Stomach (tissue), 9 donors: ENCODE data around the gene GANAB. TPM values are rescaled to one million over a fixed set of nuclear protein-coding genes. Genes with fewer than 3 reads are reported as not detected.
"Not testable (repeated sequence)": the region's sequence is repeated elsewhere in the genome, so short reads cannot be mapped to it uniquely, and the experiment has no call there.

Experiments
- DNase-seq, 2 donors: peaks; one replicate each; pipeline versions ENCODE4 v3.0.0 to v3.0.0-alpha.2; 2013 to 2019
- H3K27ac ChIP-seq, 5 donors: fragments of 200-600 bp in 4 of 5; sonication (generic) in 4 of 5; one replicate each; pipeline ENCODE4 v1.5.1; 2013 to 2019; ENCODE audit warnings: mild to moderate bottlenecking in 1 of 5, moderate library complexity in 1 of 5
- H3K27me3 ChIP-seq, 3 donors: fragments of 200-600 bp; sonication (generic); one replicate each; pipeline ENCODE4 v1.5.1; 2017 to 2019; ENCODE audit warnings: mixed run types in 1 of 3
- H3K36me3 ChIP-seq, 4 donors: fragments of 200-600 bp; sonication (generic); 1 replicate in 3 of 4; 2 replicates in 1 of 4; pipeline ENCODE4 v1.5.1; 2016 to 2019
- H3K4me1 ChIP-seq, 4 donors: fragments of 200-600 bp; sonication (generic); one replicate each; pipeline ENCODE4 v1.5.1; 2016 to 2019
- H3K4me3 ChIP-seq, 4 donors: fragments of 200-600 bp; sonication (generic) in 3 of 4; one replicate each; pipeline ENCODE4 v1.5.1; 2016 to 2019; ENCODE audit warnings: mild to moderate bottlenecking in 1 of 4
- H3K9me3 ChIP-seq, 4 donors: fragments of 200-600 bp; sonication (generic); one replicate each; pipeline ENCODE4 v1.5.1; 2016 to 2019
- CTCF ChIP-seq, 7 experiments: fragments of 450-650 bp in 4 of 7; fragments of 200-600 bp in 3 of 7; sonication (generic) in 3 of 7; IDR thresholded peaks; one replicate each; pipeline ENCODE4 v1.5.1; 2016 to 2019; ENCODE audit warnings: antibody characterized with exemption in 7 of 7, control low read depth in 2 of 7, mild to moderate bottlenecking in 1 of 7
- EP300 ChIP-seq: sonication (generic); formaldehyde crosslinking; IDR thresholded peaks from one replicate; pipeline ENCODE4 v1.6.1; 2017; ENCODE audit warnings: antibody characterized with exemption
- POLR2A ChIP-seq, 4 donors: fragments of 450-650 bp; IDR thresholded peaks; one replicate each; pipeline ENCODE4 v1.6.1; 2016; ENCODE audit warnings: antibody characterized with exemption in 4 of 4, control low read depth in 2 of 4, mild to moderate bottlenecking in 1 of 4, moderate library complexity in 1 of 4
- POLR2AphosphoS5 ChIP-seq, 3 donors: sonication (generic); formaldehyde crosslinking; IDR thresholded peaks; one replicate each; pipeline ENCODE4 v1.6.1; 2016; ENCODE audit warnings: antibody characterized with exemption in 3 of 3
- WGBS, 5 donors: extraction: QIAGEN DNeasy Blood & Tissue Kit in 3 of 5; methylation state at CpG; one replicate each; pipeline versions ENCODE4 v1.1.5 to v1.1.7; 2013 to 2018; 5-methylcytosine and 5-hydroxymethylcytosine counted together
- intact Hi-C: fragments of 100-400 bp; cut with DNase I; formaldehyde crosslinking; loops from one replicate; pipeline ENCODE4 v1.15.1; 2023; ENCODE audit warnings: low total_unique reads
- polyA plus RNA-seq, 3 donors: library from polyadenylated mRNA; stranded (reverse); fragments of 200-250 nt; gene quantifications; one replicate each; pipeline ENCODE4 v1.2.3, GENCODE V29; 2013
- total RNA-seq, 5 donors: library from RNA; depleted of rRNA; stranded (reverse); fragments of >200 nt; gene quantifications; one replicate each; pipeline versions ENCODE4 v1.1.0 to v1.2.3, GENCODE V29; 2014 to 2016
- donor health status: healthy with polysubstance abuse.
- donor health status: Bipolar disorder and iron deficiency.
- donor health status: healthy.

The GANAB gene
- total and polyA plus RNA-seq, 8 donors: 21.4 to 155 (median 75.1) TPM

- no peak for DNase-seq
- no peak overlapping the region for H3K27ac ChIP-seq
- 56 to 67% (median 61%) methylated on average over 6 of the region's 6 CpGs for WGBS, 5 donors
- TF ChIP-seq EP300 (no peak), POLR2AphosphoS5 (IDR thresholded peaks at IDR 0.05) (no peak), CTCF (IDR thresholded peaks at IDR 0.05) (no peak), POLR2A (IDR thresholded peaks at IDR 0.05) (no peak)
- no peaks in the 10 kb centered on the region for H3K27me3 ChIP-seq
- H3K36me3 ChIP-seq: peaks cover 23 to 51% (median 47%) of the 10 kb centered on the region in 4 donors
- H3K4me1 ChIP-seq: peaks cover 31 to 66% (median 51%) of the 10 kb centered on the region in 4 donors
- intact Hi-C loops: no loop called here
- H3K4me3 ChIP-seq: peak overlapping the region in 2 of 4 donors; percentile 92 to 99
- H3K9me3 ChIP-seq: no peaks in the 10 kb centered on the region
Observed at GRCh38 chr11:62677156-62677555, 30.7 kb upstream of the GANAB start.

- Histone ChIP-seq H3K27ac (no peak overlapping the region), H3K9me3 (no peaks in the 10 kb centered on the region), H3K36me3 (peaks cover 23 to 51% (median 47%) of the 10 kb centered on the region in 4 donors), H3K4me3 (no peak overlapping the region), H3K4me1 (peaks cover 31 to 69% (median 52%) of the 10 kb centered on the region in 4 donors), H3K27me3 (no peaks in the 10 kb centered on the region)
- TF ChIP-seq EP300 (no peak), POLR2AphosphoS5 (IDR thresholded peaks at IDR 0.05) (no peak), CTCF (IDR thresholded peaks at IDR 0.05) (no peak)
- 33 to 57% (median 42%) methylated on average over 2 to 6 of the region's 6 CpGs for WGBS, 5 donors
- intact Hi-C loops: no loop called here
- DNase-seq: no peak
Observed at GRCh38 chr11:62676698-62677097, 30.3 kb upstream of the GANAB start.

- peaks cover 37 to 70% (median 58%) of the 10 kb centered on the region in 4 donors for H3K4me1 ChIP-seq
- peaks cover 23 to 51% (median 47%) of the 10 kb centered on the region in 4 donors for H3K36me3 ChIP-seq
- DNase-seq, H3K9me3 ChIP-seq, H3K27me3 ChIP-seq, H3K27ac ChIP-seq, intact Hi-C loops, H3K4me3 ChIP-seq: not testable (repeated sequence)
- 93 to 97% (median 94%) methylated on average over 10 of the region's 10 CpGs for WGBS, 5 donors
Observed at GRCh38 chr11:62675415-62675814, 29.0 kb upstream of the GANAB start.

- Histone ChIP-seq H3K36me3 (peaks cover 23 to 51% (median 47%) of the 10 kb centered on the region in 4 donors), H3K4me3 (peak overlapping the region; percentile 76 to 94 (median 89)), H3K4me1 (peaks cover 40 to 74% (median 62%) of the 10 kb centered on the region in 4 donors), H3K27me3 (no peaks in the 10 kb centered on the region), H3K27ac (peak overlapping the region; percentile 89 to 96 (median 93)), H3K9me3 (no peaks in the 10 kb centered on the region)
- no peak for TF ChIP-seq POLR2AphosphoS5 (IDR thresholded peaks at IDR 0.05)
- no peak for TF ChIP-seq EP300
- TF ChIP-seq POLR2A (IDR thresholded peaks at IDR 0.05): no peak
- no peak for TF ChIP-seq CTCF (IDR thresholded peaks at IDR 0.05)
- intact Hi-C loops: no loop called here
- DNase-seq: no peak
- 46 to 58% (median 55%) methylated on average over 2 of the region's 2 CpGs for WGBS, 5 donors
Observed at GRCh38 chr11:62673196-62673525, 26.7 kb upstream of the GANAB start.

GRCh38 chr11:62671608-62672389 lies 25.4 kb upstream of the GANAB start, which contains the start of the genes LBHD1 and UQCC3:
TSS of gene LBHD1 (minus strand) at chr11:62672267. CDS start at chr11:62670031, 2,236 bp downstream.
TSS of gene UQCC3 (plus strand) at chr11:62671673. CDS start at chr11:62671746, 73 bp downstream.
- intact Hi-C loops: no loop called here
- WGBS, 5 donors: 0 to 1% (median 0%) methylated on average over 47 to 59 of the region's 59 CpGs

More at GRCh38 chr11:62671608-62672389, 25.4 kb upstream of the GANAB start, which contains the start of the genes LBHD1 and UQCC3:
- no peaks in the 10 kb centered on the region for H3K27me3 ChIP-seq
- H3K4me3 ChIP-seq: peak within 1 kb of the TSS; percentile 76 to 94 (median 89)
- peaks cover 41 to 74% (median 63%) of the 10 kb centered on the region in 4 donors for H3K4me1 ChIP-seq
- peak in 1 of 4 donors; percentile 25 for TF ChIP-seq POLR2A (IDR thresholded peaks at IDR 0.05)
- peak; percentile 27 to 79 (median 78) for TF ChIP-seq POLR2AphosphoS5 (IDR thresholded peaks at IDR 0.05)
- TF ChIP-seq CTCF (IDR thresholded peaks at IDR 0.05): no peak
- TF ChIP-seq EP300: no peak
- peaks cover 13 to 45% (median 40%) of the 10 kb centered on the region in 4 donors for H3K36me3 ChIP-seq
- peak; percentile 81 to 93 for DNase-seq
- H3K9me3 ChIP-seq: no peaks in the 10 kb centered on the region
- H3K27ac ChIP-seq: peak within 1 kb of the TSS; percentile 89 to 96 (median 93)
